Calu3 (cell line): ENCODE results near the gene CTIF. TPM values are rescaled to one million over a fixed set of nuclear protein-coding genes. Genes with fewer than 3 reads are reported as not detected.
A peak's percentile ranks its signal among the peaks of the same experiment; 100 is the strongest.

Source experiments
- BruUV-seq: library from RNA; stranded (reverse); fragments of 400-500 nt; replicated peaks from 2 replicates; lab custom pipeline; 2021; lab: Mats Ljungman, UMichigan
- CTCF ChIA-PET: fragments of 300-600 bp; sonication (Branson Sonifier 250); formaldehyde crosslinking; loops from one replicate; lab custom pipeline; 2022; ENCODE audit warnings: antibody characterized with exemption; lab: Charles Lee
- DNase-seq: peaks from one replicate; pipeline ENCODE4 v3.0.0; 2022
- H3K27ac Mint-ChIP-seq: one replicate; pipeline ENCODE4 v1.8.0; 2022; ENCODE audit warnings: mixed read lengths; ENCODE audit not compliant: unreplicated experiment
- H3K27me3 Mint-ChIP-seq: one replicate; pipeline ENCODE4 v1.8.0; 2022; ENCODE audit warnings: mixed read lengths; ENCODE audit not compliant: unreplicated experiment
- H3K36me3 Mint-ChIP-seq: one replicate; pipeline ENCODE4 v1.8.0; 2022; ENCODE audit warnings: mild to moderate bottlenecking, moderate library complexity, mixed read lengths; ENCODE audit not compliant: insufficient read depth, unreplicated experiment
- H3K4me1 Mint-ChIP-seq: one replicate; pipeline ENCODE4 v1.8.0; 2022; ENCODE audit warnings: mild to moderate bottlenecking, low read depth, mixed read lengths; ENCODE audit not compliant: unreplicated experiment
- H3K4me3 Mint-ChIP-seq: one replicate; pipeline ENCODE4 v1.8.0; 2022; ENCODE audit warnings: mild to moderate bottlenecking, low read depth, moderate library complexity, mixed read lengths; ENCODE audit not compliant: unreplicated experiment
- H3K9me3 Mint-ChIP-seq: one replicate; pipeline ENCODE4 v1.8.0; 2022; ENCODE audit warnings: low read depth, mixed read lengths; ENCODE audit not compliant: unreplicated experiment
- intact Hi-C: fragments of 100-400 bp; cut with micrococcal nuclease; formaldehyde crosslinking; loops from one replicate; pipeline ENCODE4 v1.10.0; 2022; ENCODE audit not compliant: unreplicated experiment
- total RNA-seq: library from RNA; stranded (reverse); gene quantifications from 2 replicates; pipeline ENCODE4 v1.2.3, GENCODE V29; 2022
- TF ChIP-seq, protein P1 (sequence below): fragments of 200-600 bp; IDR thresholded peaks from one replicate; pipeline ENCODE4 v1.8.0; 2022; ENCODE audit warnings: antibody characterized with exemption; ENCODE audit not compliant: unreplicated experiment

The CTIF gene
- total RNA-seq, 1 experiment from 2014 or later: 40.8 TPM

DNA sequence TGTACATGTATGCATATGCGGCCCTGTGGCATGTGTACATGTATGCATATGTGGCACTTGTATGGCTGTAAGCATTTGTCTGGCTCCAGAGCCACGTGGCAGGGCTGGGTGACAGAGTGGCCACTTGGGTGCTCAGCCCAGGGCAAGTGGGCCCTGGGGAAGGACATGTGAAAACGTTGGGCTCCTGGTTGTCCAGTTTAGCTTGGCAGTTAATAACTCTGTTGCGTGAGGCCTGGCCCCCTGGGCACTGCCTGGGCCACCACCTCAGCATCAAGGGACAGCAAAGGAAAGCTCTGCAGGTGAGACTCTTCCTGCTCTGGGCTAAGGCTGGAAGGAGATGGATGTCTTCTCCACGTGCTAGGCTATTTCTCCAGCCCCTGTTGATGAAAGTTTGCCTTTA, 119.9 kb downstream of the CTIF start:
- TF ChIP-seq, protein P1, sequence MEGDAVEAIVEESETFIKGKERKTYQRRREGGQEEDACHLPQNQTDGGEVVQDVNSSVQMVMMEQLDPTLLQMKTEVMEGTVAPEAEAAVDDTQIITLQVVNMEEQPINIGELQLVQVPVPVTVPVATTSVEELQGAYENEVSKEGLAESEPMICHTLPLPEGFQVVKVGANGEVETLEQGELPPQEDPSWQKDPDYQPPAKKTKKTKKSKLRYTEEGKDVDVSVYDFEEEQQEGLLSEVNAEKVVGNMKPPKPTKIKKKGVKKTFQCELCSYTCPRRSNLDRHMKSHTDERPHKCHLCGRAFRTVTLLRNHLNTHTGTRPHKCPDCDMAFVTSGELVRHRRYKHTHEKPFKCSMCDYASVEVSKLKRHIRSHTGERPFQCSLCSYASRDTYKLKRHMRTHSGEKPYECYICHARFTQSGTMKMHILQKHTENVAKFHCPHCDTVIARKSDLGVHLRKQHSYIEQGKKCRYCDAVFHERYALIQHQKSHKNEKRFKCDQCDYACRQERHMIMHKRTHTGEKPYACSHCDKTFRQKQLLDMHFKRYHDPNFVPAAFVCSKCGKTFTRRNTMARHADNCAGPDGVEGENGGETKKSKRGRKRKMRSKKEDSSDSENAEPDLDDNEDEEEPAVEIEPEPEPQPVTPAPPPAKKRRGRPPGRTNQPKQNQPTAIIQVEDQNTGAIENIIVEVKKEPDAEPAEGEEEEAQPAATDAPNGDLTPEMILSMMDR: no peak
- DNase-seq: no peak
- CTCF ChIA-PET: no interaction called here
- intact Hi-C loops: no loop called here
- Mint-ChIP-seq H3K27ac (no peak overlapping the region), H3K4me1 (peaks cover 32% of the 10 kb centered on the region), H3K36me3 (peaks cover 6% of the 10 kb centered on the region), H3K27me3 (no peaks in the 10 kb centered on the region), H3K9me3 (no peaks in the 10 kb centered on the region), H3K4me3 (no peak overlapping the region)
- BruUV-seq: no TSS peak

DNA sequence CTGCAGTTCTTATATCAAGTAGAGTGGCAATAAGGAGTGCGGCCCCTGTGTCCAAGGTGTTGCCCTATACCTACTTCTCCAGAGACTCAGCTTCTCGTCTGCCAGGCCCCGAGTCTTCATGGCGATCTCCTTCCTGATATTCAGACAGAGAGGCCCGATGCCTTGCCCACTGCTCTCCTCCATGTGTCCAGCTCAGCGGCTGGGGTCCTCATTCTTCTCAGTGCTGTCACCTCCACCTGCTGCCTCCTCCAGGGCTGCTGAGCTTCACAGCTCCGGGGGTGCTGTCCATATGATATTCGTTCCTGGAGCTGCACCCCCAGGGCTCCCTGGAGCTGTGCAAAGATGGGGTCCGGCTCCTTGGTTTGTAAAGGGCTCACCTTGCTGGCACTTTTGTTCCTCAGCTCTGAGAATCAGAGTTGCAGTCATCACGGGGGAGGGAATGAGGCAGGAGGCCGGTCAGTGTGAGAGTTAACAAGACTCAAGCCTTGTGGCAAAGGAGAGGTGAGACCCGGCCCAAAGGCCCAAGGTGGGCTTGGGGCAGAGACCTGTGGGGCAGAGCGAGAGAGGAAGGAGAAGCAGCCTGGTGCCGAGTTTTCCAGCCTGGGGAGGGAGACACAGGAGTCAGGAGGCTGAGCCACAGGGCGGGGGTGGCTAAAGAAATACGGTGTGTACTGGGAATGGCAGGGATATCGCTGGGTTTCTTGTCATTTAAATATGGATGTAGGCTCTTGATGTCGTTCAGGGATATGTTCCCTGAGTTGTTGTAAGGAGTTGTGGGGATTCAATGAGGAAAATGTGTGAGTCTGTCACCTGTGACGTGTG, 120.6 kb downstream of the CTIF start:
- H3K4me1 Mint-ChIP-seq: peaks cover 35% of the 10 kb centered on the region
- DNase-seq: no peak
- BruUV-seq: no TSS peak
- H3K9me3 Mint-ChIP-seq: no peaks in the 10 kb centered on the region
- H3K27me3 Mint-ChIP-seq: no peaks in the 10 kb centered on the region
- CTCF ChIA-PET: no interaction called here
- intact Hi-C loops: loop anchor here (5.0 kb wide), 1 partner anchor 117 kb away; no protein-coding TSS in a partner anchor
- H3K36me3 Mint-ChIP-seq: peaks cover 6% of the 10 kb centered on the region
- TF ChIP-seq, protein P1: no peak
- no peak overlapping the region for H3K27ac Mint-ChIP-seq
- no peak overlapping the region for H3K4me3 Mint-ChIP-seq

DNA sequence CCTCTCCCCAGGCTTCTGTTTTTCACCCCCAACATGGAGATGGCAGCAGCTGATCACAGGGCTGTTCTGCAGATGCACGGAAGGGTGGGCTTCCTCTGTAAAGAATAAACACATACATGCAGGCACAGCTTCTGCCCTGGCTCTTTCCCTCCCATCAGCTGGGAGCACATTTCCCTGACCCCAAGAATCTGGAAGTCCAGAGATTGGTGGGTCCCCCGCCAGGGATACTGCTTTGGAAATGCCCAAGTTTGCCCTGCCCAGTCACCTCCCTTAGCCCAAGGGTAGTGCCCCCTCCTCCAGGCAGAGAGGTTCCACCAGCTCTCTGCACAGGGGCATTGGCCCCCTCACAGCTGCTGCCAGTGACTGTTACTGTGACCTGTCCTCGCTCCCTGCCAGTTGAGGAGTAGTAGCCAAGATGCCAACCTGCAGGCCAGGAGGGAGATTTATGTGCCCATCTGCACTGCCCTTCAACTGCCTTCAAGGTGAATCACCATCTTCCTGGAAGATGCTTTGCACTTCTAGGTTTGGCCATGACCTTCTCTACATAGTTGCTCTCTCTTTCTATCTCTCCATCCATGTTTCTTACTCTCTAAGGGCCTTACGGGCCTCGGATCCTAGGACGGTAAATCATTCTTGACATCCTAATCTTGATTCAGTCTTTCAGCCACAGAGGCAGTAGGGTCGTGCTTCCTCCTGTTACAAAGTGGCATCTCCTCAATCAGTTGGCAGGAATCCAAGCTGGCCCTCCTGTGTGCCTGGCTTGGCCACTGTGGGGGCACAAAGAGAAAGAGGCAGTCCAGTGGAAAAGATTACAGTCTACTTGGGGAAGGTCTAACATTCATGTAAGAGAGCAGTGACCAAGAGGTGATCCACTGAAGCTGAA, 121.8 kb downstream of the CTIF start:
- no peak for DNase-seq
- CTCF ChIA-PET: no interaction called here
- intact Hi-C loops: loop anchor here (5.0 kb wide), 1 partner anchor 118 kb away; no protein-coding TSS in a partner anchor
- TF ChIP-seq, protein P1: no peak
- Mint-ChIP-seq H3K36me3 (peaks cover 6% of the 10 kb centered on the region), H3K4me1 (peaks cover 35% of the 10 kb centered on the region), H3K4me3 (no peak overlapping the region), H3K27ac (no peak overlapping the region), H3K9me3 (no peaks in the 10 kb centered on the region), H3K27me3 (no peaks in the 10 kb centered on the region)
- BruUV-seq: no TSS peak

DNA sequence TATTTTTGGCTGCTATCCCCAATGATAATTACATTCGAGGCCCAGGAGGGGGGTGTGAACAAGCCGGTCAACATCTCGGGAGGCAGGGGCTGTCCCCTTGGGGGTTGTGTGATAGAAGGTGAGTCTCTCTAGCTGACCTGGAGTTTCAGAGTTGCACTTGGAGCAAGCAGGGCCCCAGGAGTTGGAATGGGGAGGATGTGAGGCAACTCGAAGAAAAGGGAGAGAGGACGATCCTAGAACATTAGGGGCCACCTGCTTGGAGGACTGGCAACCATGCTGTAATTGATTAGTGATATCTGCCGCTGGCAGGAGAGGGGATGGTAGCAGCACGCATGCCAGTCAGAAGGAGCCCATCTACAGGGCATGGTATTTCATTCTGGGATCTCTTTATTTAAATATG, 122.6 kb downstream of the CTIF start:
- H3K4me3 Mint-ChIP-seq: peak overlapping the region; percentile 35
- H3K27ac Mint-ChIP-seq: peak overlapping the region; percentile 66
- intact Hi-C loops: loop anchor here (5.0 kb wide), 1 partner anchor 119 kb away; no protein-coding TSS in a partner anchor
- H3K4me1 Mint-ChIP-seq: peaks cover 35% of the 10 kb centered on the region
- peaks cover 6% of the 10 kb centered on the region for H3K36me3 Mint-ChIP-seq
- H3K9me3 Mint-ChIP-seq: peaks cover 3% of the 10 kb centered on the region
- H3K27me3 Mint-ChIP-seq: no peaks in the 10 kb centered on the region
- no TSS peak for BruUV-seq
- TF ChIP-seq, protein P1: no peak
- CTCF ChIA-PET: no interaction called here
- DNase-seq: no peak
